PC-9 (cell line): ENCODE data around the gene SAMD1. TPM values are rescaled to one million over a fixed set of nuclear protein-coding genes. Genes with fewer than 3 reads are reported as not detected.

Source experiments
- BruUV-seq: library from RNA; stranded (reverse); fragments of 400-500 nt; replicated peaks from 2 replicates; lab custom pipeline; 2021; lab: Mats Ljungman, UMichigan
- CTCF ChIA-PET: fragments of 300-600 bp; sonication (Branson Sonifier 250); formaldehyde crosslinking; loops from one replicate; lab custom pipeline; 2022; ENCODE audit warnings: antibody characterized with exemption; lab: Charles Lee
- POLR2A ChIA-PET: fragments of 300-600 bp; sonication (Branson Sonifier 250); formaldehyde crosslinking; loops from one replicate; lab custom pipeline; 2022; ENCODE audit warnings: antibody characterized with exemption; ENCODE audit not compliant: unreplicated experiment; lab: Charles Lee
- DNase-seq, 2 experiments: peaks; one replicate each; pipeline versions ENCODE4 v3.0.0 to v3.0.0-alpha.2; 2015 to 2022; ENCODE audit warnings: mixed read lengths in 1 of 2
- H2AFZ ChIP-seq: fragments of 200-600 bp; sonication (generic); 2 replicates; pipeline ENCODE4 v1.8.1; 2017; ENCODE audit warnings: antibody characterized with exemption
- H3F3A ChIP-seq: fragments of 200-600 bp; sonication (generic); 2 replicates; pipeline ENCODE4 v1.8.1; 2017; ENCODE audit warnings: antibody characterized with exemption, mild to moderate bottlenecking, low read depth; ENCODE audit not compliant: insufficient read depth
- H3K27ac ChIP-seq: fragments of 200-600 bp; sonication (generic); 2 replicates; pipeline ENCODE4 v1.6.1; 2016; ENCODE audit warnings: mixed run types
- H3K27me3 ChIP-seq: fragments of 200-600 bp; sonication (generic); 2 replicates; pipeline ENCODE4 v1.6.1; 2016; ENCODE audit warnings: low read depth, mixed run types; ENCODE audit not compliant: insufficient read depth
- H3K36me3 ChIP-seq: fragments of 200-600 bp; sonication (generic); 2 replicates; pipeline ENCODE4 v1.6.1; 2016; ENCODE audit warnings: low read depth, mixed run types
- H3K4me1 ChIP-seq: fragments of 200-600 bp; sonication (generic); replicated peaks from 2 replicates; pipeline ENCODE4 v1.6.1; 2016; ENCODE audit warnings: mixed run types; ENCODE audit not compliant: insufficient read depth
- H3K4me2 ChIP-seq: fragments of 200-600 bp; sonication (generic); 2 replicates; pipeline ENCODE4 v1.6.1; 2017; ENCODE audit warnings: mixed run types
- H3K4me3 ChIP-seq: fragments of 200-600 bp; sonication (generic); 2 replicates; pipeline ENCODE4 v1.6.1; 2016; ENCODE audit warnings: mixed run types
- H3K79me2 ChIP-seq: fragments of 200-600 bp; sonication (generic); 2 replicates; pipeline ENCODE4 v1.6.1; 2017; ENCODE audit warnings: low read depth, mixed run types
- H3K9me2 ChIP-seq: fragments of 200-600 bp; sonication (generic); 2 replicates; pipeline ENCODE4 v1.8.1; 2017; ENCODE audit warnings: mild to moderate bottlenecking; ENCODE audit not compliant: insufficient read depth
- H3K9me3 ChIP-seq: fragments of 200-600 bp; sonication (generic); 2 replicates; pipeline ENCODE4 v1.8.1; 2016; ENCODE audit warnings: low read depth; ENCODE audit not compliant: insufficient read depth
- H4K20me1 ChIP-seq: fragments of 200-600 bp; sonication (generic); 2 replicates; pipeline ENCODE4 v1.8.1; 2017; ENCODE audit not compliant: insufficient read depth
- EZH2 ChIP-seq: fragments of 200-600 bp; sonication (generic); IDR thresholded peaks from 2 replicates; pipeline ENCODE4 v1.8.0; 2017; ENCODE audit warnings: antibody characterized with exemption, low read depth
- intact Hi-C: fragments of 100-400 bp; cut with micrococcal nuclease; formaldehyde crosslinking; loops from one replicate; pipeline ENCODE4 v1.10.0; 2022; ENCODE audit not compliant: unreplicated experiment
- total RNA-seq: library from RNA; stranded (reverse); gene quantifications from 2 replicates; pipeline ENCODE4 v1.2.3, GENCODE V29; 2021
- TF ChIP-seq, protein P1 (sequence below): fragments of 200-600 bp; sonication (generic); conservative IDR thresholded peaks from 2 replicates; pipeline ENCODE4 v1.6.1; 2017; ENCODE audit warnings: mixed run types, antibody characterized with exemption, mild to moderate bottlenecking, moderate library complexity

Gene SAMD1
- total RNA-seq, 1 experiment from 2014 or later: 50.3 TPM

DNA sequence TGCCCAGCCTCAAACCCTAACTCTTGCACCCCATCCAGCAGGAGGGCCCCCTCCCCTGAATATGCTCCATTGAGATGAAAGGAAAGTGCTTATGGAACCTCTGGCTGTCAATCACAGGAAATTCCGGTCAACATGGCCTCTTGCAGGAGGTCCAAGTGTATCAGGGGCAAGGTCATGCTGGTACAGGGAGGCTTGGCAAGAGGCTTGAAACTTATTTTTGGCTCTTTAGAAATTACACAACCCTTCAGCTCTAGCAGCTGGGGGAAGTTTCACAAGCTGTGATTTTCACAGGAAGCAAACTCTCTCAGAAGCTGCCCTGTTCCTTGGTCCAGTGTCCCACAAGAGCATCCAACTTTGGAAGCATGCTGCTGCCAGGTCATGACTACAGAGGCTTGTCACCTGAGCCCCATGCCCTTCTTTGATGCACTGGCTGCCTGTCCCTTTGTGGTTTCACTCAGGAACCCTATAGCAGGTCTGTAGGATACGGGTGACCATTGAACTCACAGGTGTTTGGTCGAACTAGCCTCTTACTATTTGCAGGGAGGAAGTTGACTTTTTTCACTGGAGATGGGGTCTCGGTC lies 37.5 kb upstream of the SAMD1 start:
- no peaks in the 10 kb centered on the region for H3K9me3 ChIP-seq
- H3K4me2 ChIP-seq: no peak overlapping the region
- no peak overlapping the region for H2AFZ ChIP-seq
- H3K36me3 ChIP-seq: no peaks in the 10 kb centered on the region
- H3K27me3 ChIP-seq: no peaks in the 10 kb centered on the region
- no peak overlapping the region for H3K4me3 ChIP-seq
- H4K20me1 ChIP-seq: no peaks in the 10 kb centered on the region
- peaks cover 22% of the 10 kb centered on the region; the same call in 1 of the 2 replicates for H3F3A ChIP-seq
- ChIA-PET CTCF (interaction anchor here (0.6 kb wide), 1 partner anchor 12 kb away, joined by 8 read pairs; no protein-coding TSS in a partner anchor), POLR2A (no interaction called here)
- H3K79me2 ChIP-seq: no peaks in the 10 kb centered on the region
- intact Hi-C loops: no loop called here
- no peak overlapping the region for H3K27ac ChIP-seq
- no peak for DNase-seq
- H3K9me2 ChIP-seq: no peaks in the 10 kb centered on the region
- TF ChIP-seq, protein P1, sequence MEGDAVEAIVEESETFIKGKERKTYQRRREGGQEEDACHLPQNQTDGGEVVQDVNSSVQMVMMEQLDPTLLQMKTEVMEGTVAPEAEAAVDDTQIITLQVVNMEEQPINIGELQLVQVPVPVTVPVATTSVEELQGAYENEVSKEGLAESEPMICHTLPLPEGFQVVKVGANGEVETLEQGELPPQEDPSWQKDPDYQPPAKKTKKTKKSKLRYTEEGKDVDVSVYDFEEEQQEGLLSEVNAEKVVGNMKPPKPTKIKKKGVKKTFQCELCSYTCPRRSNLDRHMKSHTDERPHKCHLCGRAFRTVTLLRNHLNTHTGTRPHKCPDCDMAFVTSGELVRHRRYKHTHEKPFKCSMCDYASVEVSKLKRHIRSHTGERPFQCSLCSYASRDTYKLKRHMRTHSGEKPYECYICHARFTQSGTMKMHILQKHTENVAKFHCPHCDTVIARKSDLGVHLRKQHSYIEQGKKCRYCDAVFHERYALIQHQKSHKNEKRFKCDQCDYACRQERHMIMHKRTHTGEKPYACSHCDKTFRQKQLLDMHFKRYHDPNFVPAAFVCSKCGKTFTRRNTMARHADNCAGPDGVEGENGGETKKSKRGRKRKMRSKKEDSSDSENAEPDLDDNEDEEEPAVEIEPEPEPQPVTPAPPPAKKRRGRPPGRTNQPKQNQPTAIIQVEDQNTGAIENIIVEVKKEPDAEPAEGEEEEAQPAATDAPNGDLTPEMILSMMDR: no peak
- no peak for TF ChIP-seq EZH2
- no TSS peak for BruUV-seq
- no peaks in the 10 kb centered on the region for H3K4me1 ChIP-seq

DNA sequence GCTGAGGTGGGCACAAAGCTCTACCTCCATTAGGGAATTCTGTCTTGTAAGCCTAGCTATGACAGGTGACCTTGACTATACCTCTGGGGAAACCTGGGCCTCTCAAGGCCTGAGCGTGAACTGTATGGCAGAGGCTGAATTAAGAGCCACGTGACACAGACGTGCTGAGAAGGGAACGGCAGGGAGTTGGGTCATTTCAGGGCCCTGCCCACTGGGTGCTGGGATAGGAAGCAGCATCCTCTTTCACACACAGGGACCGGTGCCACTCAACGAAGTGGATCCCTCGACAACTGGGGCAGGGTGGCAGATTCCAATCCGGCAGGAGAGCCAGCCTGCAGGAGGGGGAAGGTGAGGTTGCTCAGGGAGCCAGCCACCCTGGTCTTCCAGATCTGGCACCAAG lies 36.6 kb upstream of the SAMD1 start:
- no peaks in the 10 kb centered on the region for H3K36me3 ChIP-seq
- H3K4me1 ChIP-seq: no peaks in the 10 kb centered on the region
- no peak overlapping the region for H3K4me2 ChIP-seq
- H3K4me3 ChIP-seq: no peak overlapping the region
- intact Hi-C loops: no loop called here
- no peak overlapping the region for H2AFZ ChIP-seq
- peaks cover 16% of the 10 kb centered on the region; the same call in 1 of the 2 replicates for H3F3A ChIP-seq
- BruUV-seq: no TSS peak
- H3K9me3 ChIP-seq: no peaks in the 10 kb centered on the region
- no peaks in the 10 kb centered on the region for H3K27me3 ChIP-seq
- ChIA-PET POLR2A (no interaction called here), CTCF (no interaction called here)
- no peak overlapping the region for H3K27ac ChIP-seq
- no peak for DNase-seq
- no peak for TF ChIP-seq EZH2
- TF ChIP-seq, protein P1: no peak
- H3K9me2 ChIP-seq: no peaks in the 10 kb centered on the region
- H4K20me1 ChIP-seq: no peaks in the 10 kb centered on the region
- H3K79me2 ChIP-seq: no peaks in the 10 kb centered on the region

DNA sequence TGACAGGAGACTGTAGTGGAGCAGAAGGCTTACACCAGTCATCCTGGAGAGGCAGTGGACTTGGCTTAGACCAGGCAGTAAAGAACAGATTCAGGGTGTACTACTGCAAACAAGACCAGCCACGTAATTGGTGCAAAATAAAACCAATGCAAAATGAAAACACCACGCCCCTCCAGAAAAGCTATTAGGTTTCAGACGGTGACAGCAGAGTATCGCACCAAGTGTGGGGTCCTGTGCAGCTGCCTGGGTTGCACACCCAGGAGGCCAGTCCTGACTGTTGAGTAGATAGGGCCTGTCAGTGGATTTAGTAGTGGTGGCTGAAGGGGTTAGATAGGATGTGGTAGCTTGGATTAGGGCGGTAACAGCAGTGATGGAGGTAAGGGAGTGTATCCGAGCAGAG lies 32.4 kb upstream of the SAMD1 start:
- TF ChIP-seq EZH2: no peak
- TF ChIP-seq, protein P1: no peak
- no peak overlapping the region for H3K27ac ChIP-seq
- H3K36me3 ChIP-seq: no peaks in the 10 kb centered on the region
- H3K4me2 ChIP-seq: no peak overlapping the region
- peaks cover 34% of the 10 kb centered on the region for H3F3A ChIP-seq
- CTCF ChIA-PET: interaction anchor here (0.7 kb wide), 2 partner anchors 13 to 486 kb away, joined by 4 to 8 read pairs; partner anchors contain the start of gene ASF1B
- no peaks in the 10 kb centered on the region for H3K79me2 ChIP-seq
- no peak overlapping the region for H2AFZ ChIP-seq
- H3K4me3 ChIP-seq: no peak overlapping the region
- no peaks in the 10 kb centered on the region for H3K27me3 ChIP-seq
- POLR2A ChIA-PET: no interaction called here
- H3K9me2 ChIP-seq: no peaks in the 10 kb centered on the region
- no peak for DNase-seq
- H4K20me1 ChIP-seq: no peaks in the 10 kb centered on the region
- intact Hi-C loops: no loop called here
- BruUV-seq: no TSS peak
- no peaks in the 10 kb centered on the region for H3K9me3 ChIP-seq
- peaks cover 15% of the 10 kb centered on the region for H3K4me1 ChIP-seq
